K562 (cell line): ENCODE measurements around the gene JPT1. TPM values are rescaled to one million over a fixed set of nuclear protein-coding genes. Genes with fewer than 3 reads are reported as not detected.

Experiments
- ATF4 ChIP-seq: fragments of 450-650 bp; formaldehyde crosslinking; IDR thresholded peaks from 2 replicates; pipeline ENCODE4 v1.4.0; 2022; ENCODE audit warnings: mild to moderate bottlenecking, moderate library complexity
- E2F6 ChIP-seq, 2 experiments: IDR thresholded peaks; 2 replicates each; pipeline ENCODE4 v1.6.1; 2011; ENCODE audit warnings: borderline replicate concordance in 1 of 2, control low read depth in 1 of 2, low read depth in 1 of 2, low read length in 1 of 2, mild to moderate bottlenecking in 1 of 2, mixed read lengths in 1 of 2, moderate library complexity in 1 of 2; ENCODE audit not compliant: insufficient read depth in 1 of 2, insufficient read length in 1 of 2, poor library complexity in 1 of 2, severe bottlenecking in 1 of 2; ENCODE audit errors: extremely low read depth in 1 of 2
- HDAC1 ChIP-seq, 2 experiments: fragments of 450-650 bp; IDR thresholded peaks; 2 replicates each; pipeline ENCODE4 v1.6.1; 2016 to 2017; ENCODE audit warnings: inconsistent platforms in 1 of 2, mild to moderate bottlenecking in 1 of 2, moderate library complexity in 1 of 2
- HNRNPLL ChIP-seq: fragments of 200-400 bp; formaldehyde crosslinking; IDR thresholded peaks from 2 replicates; pipeline ENCODE4 v1.6.1; 2017; ENCODE audit warnings: low read length, low read depth, mild to moderate bottlenecking; ENCODE audit not compliant: poor library complexity, severe bottlenecking
- KAT7 ChIP-seq: sonication (generic); formaldehyde crosslinking; IDR thresholded peaks from 2 replicates; pipeline ENCODE4 v1.8.0; 2022; ENCODE audit warnings: missing genetic modification reagents, mild to moderate bottlenecking, borderline replicate concordance
- LCOR ChIP-seq: sonication (generic); formaldehyde crosslinking; IDR thresholded peaks from 2 replicates; pipeline ENCODE4 v1.8.0; 2022; ENCODE audit warnings: mild to moderate bottlenecking, missing genetic modification reagents
- MAX ChIP-seq: sonication (generic); formaldehyde crosslinking; IDR thresholded peaks from 2 replicates; pipeline ENCODE4 v1.9.0; 2022; ENCODE audit warnings: mild to moderate bottlenecking, missing genetic modification reagents
- PHB2 ChIP-seq: fragments of 450-650 bp; IDR thresholded peaks from 2 replicates; pipeline ENCODE4 v1.6.1; 2017; ENCODE audit warnings: low read depth
- UBTF ChIP-seq, 2 experiments: IDR thresholded peaks; 2 replicates each; pipeline ENCODE4 v1.6.1; 2012; ENCODE audit warnings: improper control_type of control experiment in 2 of 2, low read depth in 2 of 2, low read length in 2 of 2, borderline replicate concordance in 1 of 2
- ZBTB17 ChIP-seq: fragments of 450-650 bp; formaldehyde crosslinking; IDR thresholded peaks from 2 replicates; pipeline ENCODE4 v1.4.0; 2020; ENCODE audit warnings: mild to moderate bottlenecking
- ZBTB7A ChIP-seq: IDR thresholded peaks from 2 replicates; pipeline ENCODE4 v1.6.1; 2011; ENCODE audit warnings: low read depth, mild to moderate bottlenecking, low read length, moderate library complexity, borderline replicate concordance; ENCODE audit not compliant: control insufficient read depth
- ZNF592 ChIP-seq: fragments of 450-650 bp; IDR thresholded peaks from 2 replicates; pipeline ENCODE4 v1.6.1; 2017; ENCODE audit warnings: antibody characterized with exemption, mild to moderate bottlenecking
- ZNF668 ChIP-seq: fragments of 250-450 bp; sonication (Bioruptor Pico); IDR thresholded peaks from 2 replicates; pipeline ENCODE4 v1.8.0; 2022; ENCODE audit warnings: mild to moderate bottlenecking, inconsistent platforms
- ZNF740 ChIP-seq, 3 experiments: fragments of 200-800 bp in 1 of 3; sonication (Bioruptor generic) in 1 of 3; sonication (generic) in 1 of 3; formaldehyde crosslinking in 1 of 3; IDR thresholded peaks; 2 replicates each; pipeline versions ENCODE4 v1.6.1 to v1.8.0; 2016 to 2022; ENCODE audit warnings: mild to moderate bottlenecking in 2 of 3, missing compliant biosample characterization in 2 of 3, missing genetic modification characterization in 2 of 3, missing genetic modification reagents in 1 of 3
- polyA plus RNA-seq, 8 experiments: library from polyadenylated mRNA; depleted of rRNA in 4 of 8; stranded (reverse) in 5 of 8; unstranded in 3 of 8; fragments of >200 nt; fragmentation: Nextera tagmentation in 2 of 8; fragmentation: Illumina TruSeq in 1 of 8; extraction: Ambion mirVana in 2 of 8; extraction: Trizol in 1 of 8; gene quantifications; 2 replicates each; pipeline versions ENCODE4 v1.2.1 to v1.2.3, GENCODE V29; 2011 to 2014; ENCODE audit warnings: inconsistent platforms in 1 of 8, missing spikeins in 1 of 8
- total RNA-seq, 7 experiments: library from RNA; depleted of rRNA in 6 of 7; stranded (reverse); fragments of >200 nt in 6 of 7; fragmentation: Illumina TruSeq in 2 of 7; extraction: Trizol in 2 of 7; gene quantifications; 2 replicates each; pipeline versions ENCODE4 v1.2.1 to v1.2.3, GENCODE V29; 2011 to 2021; ENCODE audit warnings: low replicate concordance in 1 of 7

Gene JPT1
- total and polyA plus RNA-seq, 9 of the 15 experiments (the other 6 are each of a cell fraction or from before 2014, with no cell fraction given), result 56.7 to 292 (median 144) TPM

- TF ChIP-seq E2F6 (IDR thresholded peaks at IDR 0.05; ENCODE audit: borderline replicate concordance in 1 of 2, extremely low read depth in 1 of 2, insufficient read depth in 1 of 2, insufficient read length in 1 of 2, low read depth in 1 of 2, low read length in 1 of 2, poor library complexity in 1 of 2, severe bottlenecking in 1 of 2) (peak in 1 of 2 experiments; percentile 56), LCOR (CRISPR knock-in tag) (0 out of 2 replicates have a peak, but pooled peaks have one; percentile 42), ZBTB7A (no peak), ZBTB17 (CRISPR knock-in tag) (no peak), ZNF740 (CRISPR knock-in tag; IDR thresholded peaks at IDR 0.05) (0 out of 2 replicates have a peak, but pooled peaks have one; percentile 7), ZNF740 (tag; IDR thresholded peaks at IDR 0.05) (no peak), HNRNPLL (peak; percentile 9), ZNF668 (no peak), ATF4 (CRISPR knock-in tag) (0 out of 2 replicates have a peak, but pooled peaks have one; percentile 24), HDAC1 (IDR thresholded peaks at IDR 0.05) (0 out of 4 replicates have a peak, but pooled peaks of 1 of the 2 experiments have one; percentile 0), UBTF (IDR thresholded peaks at IDR 0.05; ENCODE audit: borderline replicate concordance in 1 of 2, low read depth in 2 of 2, low read length in 2 of 2) (0 out of 4 replicates have a peak, but pooled peaks of 1 of the 2 experiments have one; percentile 6), KAT7 (CRISPR knock-in tag) (0 out of 2 replicates have a peak, but pooled peaks have one; percentile 69), ZNF592 (0 out of 2 replicates have a peak, but pooled peaks have one; percentile 11), PHB2 (no peak), MAX (CRISPR knock-in tag) (0 out of 2 replicates have a peak, but pooled peaks have one; percentile 10)
- TF ChIP-seq, all 486 proteins: peak for 14
Measured at GRCh38 chr17:75114552-75115314, 39.6 kb downstream of the JPT1 start (continued).
